ENCODE measurements around the gene UCK2.

DNA sequence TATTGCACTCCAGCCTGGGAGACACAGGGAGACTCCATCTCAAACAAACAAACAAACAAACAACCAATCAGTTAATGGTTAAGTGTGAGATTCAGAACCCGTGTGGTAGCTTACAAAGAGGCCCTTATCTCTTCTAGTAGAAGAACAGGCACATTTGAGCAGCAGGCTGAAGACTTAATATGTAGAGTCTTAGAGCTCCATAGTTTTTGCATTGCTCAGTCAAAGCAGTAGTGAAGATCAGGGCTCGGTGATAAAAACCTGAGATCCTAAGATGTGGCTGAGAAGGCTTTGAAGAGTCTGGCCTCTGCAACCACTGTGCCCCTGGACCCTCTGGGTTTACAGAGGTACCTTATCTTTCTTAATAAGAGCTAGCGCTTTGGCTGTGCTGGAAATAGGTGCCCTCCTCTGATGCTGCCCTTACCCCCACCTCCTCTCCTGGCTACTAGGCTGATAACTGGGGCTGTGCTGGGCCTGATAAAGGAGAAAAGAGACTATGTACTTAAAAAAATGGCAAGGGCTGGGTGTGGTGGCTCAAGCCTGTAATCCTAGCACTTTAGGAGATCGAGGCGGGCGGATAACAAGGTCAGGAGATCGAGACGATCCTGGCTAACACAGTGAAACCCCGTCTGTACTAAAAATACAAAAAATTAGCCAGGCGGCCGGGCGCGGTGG lies 10.5 kb upstream of the UCK2 start:
- TF ChIP-seq EZH2phosphoT487 (IDR thresholded peaks at IDR 0.05; ENCODE audit: borderline replicate concordance, low read length) = no peak
- TF ChIP-seq, protein P1, sequence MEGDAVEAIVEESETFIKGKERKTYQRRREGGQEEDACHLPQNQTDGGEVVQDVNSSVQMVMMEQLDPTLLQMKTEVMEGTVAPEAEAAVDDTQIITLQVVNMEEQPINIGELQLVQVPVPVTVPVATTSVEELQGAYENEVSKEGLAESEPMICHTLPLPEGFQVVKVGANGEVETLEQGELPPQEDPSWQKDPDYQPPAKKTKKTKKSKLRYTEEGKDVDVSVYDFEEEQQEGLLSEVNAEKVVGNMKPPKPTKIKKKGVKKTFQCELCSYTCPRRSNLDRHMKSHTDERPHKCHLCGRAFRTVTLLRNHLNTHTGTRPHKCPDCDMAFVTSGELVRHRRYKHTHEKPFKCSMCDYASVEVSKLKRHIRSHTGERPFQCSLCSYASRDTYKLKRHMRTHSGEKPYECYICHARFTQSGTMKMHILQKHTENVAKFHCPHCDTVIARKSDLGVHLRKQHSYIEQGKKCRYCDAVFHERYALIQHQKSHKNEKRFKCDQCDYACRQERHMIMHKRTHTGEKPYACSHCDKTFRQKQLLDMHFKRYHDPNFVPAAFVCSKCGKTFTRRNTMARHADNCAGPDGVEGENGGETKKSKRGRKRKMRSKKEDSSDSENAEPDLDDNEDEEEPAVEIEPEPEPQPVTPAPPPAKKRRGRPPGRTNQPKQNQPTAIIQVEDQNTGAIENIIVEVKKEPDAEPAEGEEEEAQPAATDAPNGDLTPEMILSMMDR (IDR thresholded peaks at IDR 0.05; ENCODE audit: low read depth, low read length, poor library complexity, severe bottlenecking) = no peak
